GM18873 (cell line): ENCODE data around the gene SYNJ1.
A peak's percentile ranks its signal among the peaks of the same experiment; 100 is the strongest.
"Not testable (repeated sequence)": the region's sequence is repeated elsewhere in the genome, so short reads cannot be mapped to it uniquely, and the experiment has no call there.

ENCODE experiments used
- ATAC-seq: cut with Tn5 transposase; IDR thresholded peaks from one replicate; pipeline ENCODE4 v1.9.1; 2021; ENCODE audit warnings: mild to moderate bottlenecking, moderate library complexity, moderate number of reproducible peaks; ENCODE audit not compliant: unreplicated experiment, low FRiP score

SYNJ1 gene

DNA sequence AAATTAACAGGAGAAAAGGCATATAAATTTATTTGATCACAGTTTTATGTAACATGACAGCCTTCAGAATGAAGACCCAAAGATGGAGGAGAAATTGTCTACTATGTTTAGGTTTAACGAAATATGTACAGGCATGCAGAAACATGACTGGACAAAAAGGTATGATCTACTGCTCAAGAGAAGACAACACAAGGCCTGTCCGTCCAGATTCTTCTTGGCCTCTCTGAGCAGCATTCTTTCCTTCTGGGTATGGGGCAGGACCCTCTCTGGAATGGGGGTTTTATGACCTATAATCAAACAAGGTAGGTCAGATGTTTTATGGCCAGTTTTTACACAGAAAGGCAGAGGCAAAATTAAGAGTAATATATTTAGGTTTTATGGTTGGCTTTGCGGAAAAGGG lies 13.5 kb upstream of the SYNJ1 start:
- no peak for ATAC-seq

DNA sequence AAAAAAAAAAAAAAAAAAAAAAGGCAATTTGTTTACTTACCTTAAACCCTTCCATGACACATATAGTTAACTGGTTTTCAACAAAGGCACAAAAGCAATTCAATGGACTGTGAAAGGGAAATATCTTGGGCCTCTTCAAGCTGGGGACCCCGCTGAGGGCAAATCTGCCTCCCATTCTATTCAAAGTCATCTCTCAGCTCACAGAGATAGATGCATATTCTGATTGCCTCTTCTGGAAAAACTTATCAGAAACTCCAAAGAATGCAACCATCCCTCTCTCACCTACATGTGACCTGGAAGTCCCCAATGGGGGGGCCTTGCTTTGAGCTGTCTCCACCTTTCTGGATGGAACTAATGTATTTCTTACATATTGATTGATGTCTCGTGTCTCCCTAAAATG lies 12.1 kb upstream of the SYNJ1 start:
- ATAC-seq: no peak

DNA sequence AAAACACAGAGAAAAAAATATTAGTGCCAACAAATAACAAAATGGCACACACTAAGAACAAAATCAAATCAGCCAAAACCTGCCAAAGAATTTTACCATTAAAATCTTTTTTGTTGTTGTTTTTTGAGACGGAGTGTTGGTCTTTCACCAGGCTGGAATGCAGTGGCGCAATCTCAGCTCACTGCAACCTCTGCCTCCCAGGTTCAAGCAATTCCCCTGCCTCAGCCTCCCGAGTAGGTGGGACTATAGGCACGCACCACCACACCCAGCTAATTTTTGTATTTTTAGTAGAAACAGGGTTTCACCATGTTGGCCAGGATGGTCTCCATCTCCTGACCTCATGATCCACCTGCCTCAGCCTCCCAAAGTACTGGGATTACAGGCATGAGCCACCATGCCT lies 8.3 kb upstream of the SYNJ1 start:
- ATAC-seq: not testable (repeated sequence)

DNA sequence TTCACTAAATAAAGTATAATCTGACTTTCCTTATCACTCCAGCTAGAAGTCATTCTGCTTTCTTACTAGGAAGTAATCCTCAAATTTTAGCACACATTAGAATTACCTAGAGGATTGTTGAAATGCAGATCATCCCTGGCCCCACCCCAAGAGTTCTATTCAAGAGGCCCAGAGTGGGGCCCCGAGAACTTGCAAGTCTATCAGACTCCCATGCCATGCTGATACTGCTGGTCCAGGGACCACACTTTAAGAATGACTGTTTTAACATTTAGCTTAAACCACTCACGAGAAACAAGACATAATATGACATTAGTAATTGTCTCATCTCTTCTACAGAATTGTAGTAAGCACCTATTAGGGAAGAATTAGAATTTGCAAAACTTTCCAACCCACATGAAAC lies 7.7 kb upstream of the SYNJ1 start:
- ATAC-seq: no peak

DNA sequence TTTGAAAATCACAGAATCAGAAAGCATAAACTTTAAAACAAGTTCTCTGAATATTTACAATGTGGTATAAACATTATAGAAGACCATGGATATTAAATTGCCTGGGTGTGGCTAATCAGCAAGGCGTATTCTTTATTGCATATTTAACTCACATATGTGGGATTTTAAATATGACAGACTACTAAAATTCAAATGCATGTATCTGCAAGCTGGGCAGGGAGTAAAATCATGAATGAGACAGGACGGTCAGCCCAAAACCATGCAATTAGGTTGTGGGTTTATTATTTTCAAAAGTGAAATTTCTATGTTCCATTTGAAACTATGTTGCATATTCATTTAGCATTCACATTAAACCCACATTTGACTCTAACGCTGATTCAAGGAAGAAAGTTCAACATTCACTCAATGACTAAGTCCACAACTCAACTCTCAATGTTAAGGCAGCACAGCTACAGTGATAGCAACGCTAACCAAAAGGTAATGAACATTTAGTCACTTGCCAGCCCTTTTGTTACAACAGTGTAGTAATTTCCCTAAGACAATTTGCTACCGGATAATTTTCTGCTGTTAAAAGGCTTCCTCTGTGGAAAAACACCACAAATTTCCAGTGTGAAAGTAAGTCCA lies 6.3 kb upstream of the SYNJ1 start:
- ATAC-seq: no peak

DNA sequence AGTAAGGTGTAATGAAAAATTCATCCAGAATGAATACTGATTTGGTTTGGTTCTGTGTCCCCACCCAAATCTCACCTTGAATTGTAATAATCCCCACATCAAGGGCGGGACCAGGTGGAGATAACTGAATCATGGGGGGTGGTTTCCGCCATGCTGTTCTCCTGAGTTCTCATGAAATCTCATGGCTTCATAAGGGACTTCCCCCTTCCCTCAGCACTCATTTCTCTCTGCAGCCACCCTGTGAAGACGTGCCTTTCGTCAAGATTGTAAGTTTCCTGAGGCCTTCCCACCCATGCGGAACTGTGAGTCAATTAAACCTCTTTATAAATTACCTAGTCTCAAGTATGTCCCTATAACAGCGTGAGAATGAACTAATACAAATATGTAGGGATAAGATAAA lies 5.5 kb upstream of the SYNJ1 start:
- ATAC-seq: no peak

DNA sequence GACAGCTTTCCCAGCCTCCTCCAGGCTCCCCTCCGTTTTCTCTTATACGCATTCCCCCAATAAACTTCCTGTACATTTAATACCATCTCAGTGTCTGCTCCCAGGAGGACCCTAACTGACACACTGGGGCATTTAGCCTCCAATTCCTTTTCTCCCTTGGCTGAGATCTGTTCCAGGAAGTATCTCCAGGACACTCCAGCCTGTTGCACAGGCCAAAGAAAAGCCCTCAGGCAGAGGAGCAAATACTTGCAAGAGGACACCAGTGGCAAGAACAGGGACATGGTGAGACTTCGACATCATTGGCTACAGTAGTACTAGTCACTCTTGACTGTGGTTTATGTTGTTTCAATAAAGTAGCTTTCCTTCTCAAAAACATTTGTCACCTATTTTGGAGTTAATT lies 4.7 kb upstream of the SYNJ1 start:
- ATAC-seq: no peak

DNA sequence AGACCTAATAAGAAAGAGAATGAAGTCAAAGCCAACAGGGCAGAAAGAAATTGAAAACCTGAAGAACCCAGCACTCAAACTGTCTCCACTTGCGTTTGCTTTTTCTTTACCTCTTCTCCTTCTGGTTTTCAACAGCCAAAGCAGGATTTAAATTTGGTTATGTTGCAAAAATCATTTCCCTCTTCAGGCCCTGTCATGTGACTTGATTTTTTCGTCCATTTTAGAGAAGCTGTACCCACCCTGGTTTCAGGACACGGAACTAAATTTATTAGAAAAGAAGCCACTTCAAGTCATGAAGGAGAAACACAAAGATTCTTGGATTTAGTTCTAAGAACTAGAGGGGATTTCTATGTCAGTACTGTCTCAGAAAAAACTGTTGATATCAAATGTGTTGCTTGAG lies 1.0 kb upstream of the SYNJ1 start:
- no peak for ATAC-seq

DNA sequence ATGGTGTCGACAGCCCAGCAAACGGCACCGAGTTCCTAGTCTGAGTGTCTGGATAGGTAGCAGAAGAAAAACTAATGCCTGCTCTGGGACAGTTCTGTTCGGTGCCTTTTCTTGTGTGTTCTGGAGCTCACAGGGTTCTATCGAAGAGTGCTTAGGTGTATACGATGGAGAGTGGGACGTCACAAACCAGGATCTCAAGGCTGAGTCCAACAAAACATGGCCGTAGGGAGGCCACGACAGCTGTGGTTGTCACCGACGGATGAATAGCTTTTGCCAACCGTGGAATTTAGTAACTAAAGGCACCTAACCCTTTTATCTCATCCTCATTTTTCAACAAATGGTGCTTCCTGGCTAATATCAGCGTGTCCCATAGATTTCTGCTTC lies 635 bp upstream of the SYNJ1 start:
- no peak for ATAC-seq

DNA sequence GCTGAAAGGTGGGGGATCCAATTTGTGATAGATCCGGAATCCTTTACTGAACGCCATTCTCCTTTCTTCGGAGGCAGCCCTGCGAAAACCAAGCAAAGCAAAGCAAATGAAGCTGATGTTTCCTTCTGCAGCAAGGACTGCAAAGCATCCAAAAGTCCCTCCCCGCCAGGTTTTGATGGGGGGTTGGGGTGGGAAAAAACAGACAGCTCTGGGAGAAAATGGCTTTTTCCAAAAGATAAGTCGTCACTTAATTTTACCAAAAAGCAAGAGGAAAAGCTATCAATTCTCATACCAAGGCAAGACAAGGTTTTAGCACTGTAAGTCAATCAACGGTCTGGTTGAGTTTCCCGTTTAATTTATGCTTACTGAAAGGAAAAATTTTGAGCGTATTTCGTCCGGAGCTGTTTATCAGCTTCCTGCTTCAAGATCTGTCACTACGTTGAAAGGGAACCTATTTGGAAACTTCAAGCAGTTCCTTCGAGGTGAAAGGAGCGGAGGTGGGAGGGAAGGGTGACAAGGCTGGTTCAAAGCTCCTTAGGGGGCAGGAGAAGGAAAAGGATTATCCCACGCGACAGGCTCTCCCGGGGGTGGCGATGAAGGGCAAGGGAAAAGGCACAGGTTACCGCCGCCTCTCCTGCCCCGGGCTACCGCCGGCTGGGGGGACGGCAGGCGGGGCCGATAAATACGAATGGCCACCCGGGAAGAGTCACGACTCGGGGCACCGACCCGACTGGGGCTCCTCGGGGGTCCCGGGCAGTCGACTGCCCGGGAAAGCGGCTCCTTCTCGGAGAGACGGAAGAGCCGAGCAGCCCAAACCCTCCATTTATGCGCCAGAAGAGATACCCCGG lies 750 bp downstream of the SYNJ1 start:
- ATAC-seq: no peak

DNA sequence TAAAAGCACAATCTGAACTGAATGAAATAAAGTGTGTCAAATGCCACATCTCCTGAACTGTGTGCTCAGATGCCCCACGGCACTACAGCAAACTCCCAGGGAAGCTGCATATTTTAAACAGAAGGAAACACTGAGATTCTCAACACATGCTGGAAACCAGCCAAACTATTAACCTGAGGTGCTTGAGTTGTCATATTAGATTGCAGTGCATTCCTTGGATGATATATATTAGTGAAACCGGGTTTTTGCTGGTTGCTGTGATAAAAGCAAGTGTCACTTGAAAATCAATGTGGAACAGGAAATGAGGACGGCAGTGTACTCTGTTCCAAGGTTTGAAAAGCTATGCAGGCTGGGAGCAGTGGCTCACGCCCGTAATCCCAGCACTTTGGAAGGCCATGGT lies 8.7 kb downstream of the SYNJ1 start:
- ATAC-seq: no peak

DNA sequence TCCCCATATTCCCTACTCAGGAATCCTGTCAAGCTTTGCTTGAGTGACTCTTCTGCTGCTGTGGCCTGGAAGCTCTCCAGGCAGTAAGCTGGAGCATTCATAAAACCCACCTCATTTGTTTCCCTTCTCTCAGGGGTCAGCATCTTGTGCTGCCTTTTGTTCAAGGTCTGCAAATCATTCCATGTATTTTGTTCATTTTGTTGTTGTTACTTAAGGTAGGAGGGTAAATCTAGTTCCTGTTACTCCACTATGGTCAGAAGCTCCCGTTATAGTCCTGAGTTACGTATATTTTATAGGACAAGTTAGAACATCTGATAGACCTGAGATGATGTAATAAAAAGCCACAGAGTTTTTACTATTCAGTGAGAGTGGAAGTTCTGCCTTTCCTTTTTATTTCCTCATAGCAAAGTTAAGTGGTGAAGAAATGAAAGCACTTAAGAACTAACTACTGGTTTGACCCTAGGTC lies 9.9 kb downstream of the SYNJ1 start:
- no peak for ATAC-seq

DNA sequence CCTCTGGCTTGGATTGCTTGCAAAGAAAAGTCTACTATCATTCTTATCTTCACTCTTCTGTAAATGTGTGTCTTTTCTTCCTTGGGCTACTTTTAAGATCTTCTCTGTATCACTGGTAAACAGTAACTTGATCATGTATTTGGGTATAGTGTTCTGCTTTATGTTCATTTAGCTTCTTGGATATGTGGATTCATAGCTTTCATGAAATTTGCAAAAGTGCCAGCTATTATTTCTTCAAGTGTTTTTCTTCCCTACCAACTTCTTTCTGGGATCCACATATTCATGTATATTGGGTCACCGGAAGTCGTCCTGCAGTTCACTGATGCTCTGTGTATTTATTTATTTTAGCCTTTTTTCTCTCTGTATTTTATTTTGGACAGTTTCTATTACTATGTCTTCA lies 11.3 kb downstream of the SYNJ1 start:
- no peak for ATAC-seq

DNA sequence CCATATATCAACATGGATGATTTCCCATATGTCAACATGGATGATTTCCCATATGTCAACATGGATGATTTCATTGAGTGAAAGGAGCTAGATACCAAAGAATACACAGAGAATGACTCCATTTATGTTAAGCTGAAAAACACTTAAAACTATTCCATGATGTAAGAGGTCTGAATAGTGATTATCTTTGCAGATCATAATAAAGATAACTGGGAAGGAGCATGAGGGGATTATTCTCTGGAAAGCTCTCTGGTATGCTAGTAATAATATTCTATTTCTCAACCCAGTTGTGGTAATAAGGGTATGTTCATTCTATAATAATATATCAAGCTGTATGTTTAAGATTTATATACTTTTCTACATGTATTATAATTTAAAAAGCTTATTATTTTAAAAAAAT lies 14.1 kb downstream of the SYNJ1 start:
- no peak for ATAC-seq

DNA sequence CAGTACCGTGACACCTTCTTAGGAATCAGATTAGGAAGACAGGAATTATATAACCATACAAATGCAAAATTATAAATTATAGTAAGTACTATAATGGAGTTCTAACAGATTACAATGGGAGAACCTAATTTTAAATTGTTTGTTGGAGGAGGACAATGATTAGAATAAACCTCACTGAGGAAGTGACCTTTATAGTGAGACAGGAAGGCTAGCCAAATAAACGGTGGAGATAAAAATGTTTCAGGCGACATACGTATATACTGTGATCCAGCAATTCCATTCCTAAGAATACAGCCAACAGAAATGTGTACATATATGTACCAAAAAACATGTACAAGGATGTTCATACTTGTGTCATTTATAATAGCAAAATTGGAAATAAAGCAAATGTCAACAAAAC lies 15.2 kb downstream of the SYNJ1 start:
- no peak for ATAC-seq

DNA sequence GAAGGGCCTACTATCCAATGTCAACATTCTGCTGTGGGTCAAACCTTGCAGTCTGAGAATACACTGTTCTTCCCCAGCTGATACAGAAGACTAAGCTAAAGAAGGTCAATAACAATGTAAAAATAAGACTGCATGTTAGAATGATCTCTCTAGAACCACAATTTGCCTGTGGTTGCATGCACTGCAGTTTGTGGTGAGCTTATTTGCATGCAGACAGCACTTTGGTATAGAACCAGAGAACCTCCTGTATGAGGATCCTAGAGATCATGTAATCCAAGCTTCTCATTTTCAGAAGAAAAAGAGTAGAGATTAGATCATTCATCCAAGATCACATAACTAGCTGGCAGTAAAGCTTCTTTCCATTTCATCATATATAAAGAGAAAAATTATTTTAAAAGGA lies 15.8 kb downstream of the SYNJ1 start:
- peak; percentile 98 for ATAC-seq

DNA sequence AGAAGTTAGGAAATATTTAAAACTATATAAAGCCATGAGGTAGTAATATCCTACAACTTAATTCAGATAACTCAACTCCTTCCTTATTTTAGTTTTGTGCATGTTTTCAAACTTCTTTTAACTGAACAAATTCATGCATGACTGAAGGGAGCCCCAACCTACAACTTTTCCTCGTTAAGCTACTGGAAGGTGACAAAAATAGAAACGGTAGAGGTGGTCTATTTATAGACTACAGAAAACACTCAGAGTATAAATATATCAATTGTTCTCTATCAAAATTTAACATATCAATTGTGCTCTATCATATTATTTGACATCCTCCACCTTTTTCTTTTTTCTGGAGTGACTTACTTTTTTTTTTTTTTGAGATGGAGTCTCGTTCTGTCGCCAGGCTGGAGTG lies 16.8 kb downstream of the SYNJ1 start:
- ATAC-seq: no peak

DNA sequence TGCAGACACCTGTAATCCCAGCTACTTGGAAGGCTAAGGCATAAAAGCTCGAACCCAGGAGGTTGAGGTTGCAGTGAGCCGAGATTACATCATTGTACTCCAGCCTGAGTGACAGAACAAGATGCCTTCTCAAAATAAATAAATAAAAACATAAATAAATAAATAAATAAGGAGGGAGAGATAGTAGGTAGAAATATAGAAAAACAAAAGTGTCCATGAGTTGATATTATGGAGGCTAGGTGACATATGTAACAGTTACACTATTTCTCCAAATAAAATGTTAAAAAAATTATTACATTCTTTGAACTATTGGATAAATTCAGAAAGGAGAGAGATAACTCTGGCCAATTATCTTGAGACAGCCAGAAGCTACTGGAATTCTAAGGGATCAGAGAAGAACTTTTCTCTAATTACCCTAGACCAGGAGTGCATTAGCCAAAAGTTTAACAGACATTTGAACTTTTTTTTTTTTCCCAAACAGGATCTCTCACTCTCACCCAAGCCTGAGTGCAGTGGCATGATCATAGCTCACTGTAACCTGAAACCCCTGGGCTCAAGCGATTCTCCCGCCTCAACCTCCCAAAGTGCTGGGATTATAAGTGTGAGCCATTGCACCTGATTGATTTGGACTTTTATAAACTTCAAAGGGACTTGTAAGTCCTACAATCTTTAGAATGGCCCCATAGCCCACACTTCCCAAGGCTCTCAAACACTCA lies 17.6 kb downstream of the SYNJ1 start:
- ATAC-seq: no peak

DNA sequence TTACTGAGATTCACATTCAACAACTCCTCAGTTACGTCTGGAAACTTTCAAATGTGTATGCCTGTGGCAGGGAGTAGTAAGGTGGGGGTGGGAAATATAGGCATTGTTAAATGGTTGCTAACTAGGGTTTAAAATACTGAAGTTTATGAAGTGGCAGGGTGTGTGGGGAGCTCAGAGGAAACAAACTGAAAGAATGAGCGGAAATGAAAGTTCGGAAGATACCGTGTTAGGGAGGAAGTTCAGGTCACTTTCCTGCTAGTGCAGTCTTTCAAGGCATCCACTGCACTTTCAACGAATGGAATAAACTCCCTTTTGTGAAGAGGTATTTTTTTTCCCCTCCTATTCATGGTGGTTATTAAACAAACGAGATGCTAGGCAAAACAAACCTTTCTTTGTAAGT lies 19.7 kb downstream of the SYNJ1 start:
- no peak for ATAC-seq

DNA sequence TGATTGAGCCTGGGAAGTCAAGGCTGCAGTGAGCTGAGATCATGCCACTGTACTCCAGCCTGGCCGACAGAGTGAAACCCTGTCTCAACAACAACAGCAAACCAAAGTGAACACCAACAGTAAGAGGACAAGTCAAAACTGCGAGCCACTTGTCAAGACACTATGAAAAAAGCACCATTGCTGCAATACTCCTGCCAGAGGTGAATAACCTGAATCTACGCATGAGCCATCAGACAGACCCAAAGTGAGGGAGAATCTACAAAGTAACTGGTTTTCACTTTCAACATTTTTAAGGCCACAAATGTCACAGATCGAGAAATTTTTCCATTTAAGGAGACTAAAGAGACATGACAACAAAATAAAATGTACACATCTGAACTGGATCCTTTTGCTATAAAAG lies 21.9 kb downstream of the SYNJ1 start:
- ATAC-seq: no peak

DNA sequence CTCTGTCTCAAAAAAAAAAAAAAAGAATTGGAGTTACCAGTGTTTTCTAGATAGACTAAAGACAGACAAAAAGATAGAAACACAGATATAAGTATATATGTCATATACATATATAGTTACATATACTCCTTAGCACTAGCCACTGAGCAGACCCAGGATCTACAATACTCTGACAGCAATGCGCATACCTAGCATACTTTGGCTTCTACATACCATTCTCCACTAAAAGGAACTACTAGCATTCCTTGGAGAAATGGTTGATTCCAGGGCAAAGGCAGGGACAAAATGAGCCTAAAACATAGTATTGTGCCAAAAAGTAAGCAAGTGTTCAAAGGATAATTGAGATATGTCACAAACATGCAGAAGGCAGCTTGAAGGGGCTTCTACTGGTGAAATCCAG lies 22.7 kb downstream of the SYNJ1 start:
- ATAC-seq: no peak

DNA sequence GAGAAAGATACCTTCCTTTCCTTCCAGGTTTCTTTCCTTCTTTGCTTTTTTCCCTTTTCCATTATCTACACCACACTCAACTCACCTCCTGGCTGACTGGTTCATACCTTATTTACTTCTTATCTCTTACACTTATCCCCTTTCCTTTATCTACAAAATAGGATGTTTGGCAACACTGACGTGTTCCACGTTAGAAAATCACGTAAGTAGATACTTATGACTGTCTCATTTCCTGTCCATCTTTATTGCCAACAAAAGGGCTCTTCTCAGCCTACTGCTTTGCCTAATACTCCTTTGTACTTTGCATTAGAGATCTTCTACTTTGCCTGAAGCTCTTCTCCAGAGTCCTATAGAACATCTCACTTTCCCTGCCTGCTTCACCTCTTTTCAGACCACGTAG lies 25.1 kb downstream of the SYNJ1 start:
- ATAC-seq: no peak
